ENCODE data around the gene SLC35E3.
"Not testable (repeated sequence)": the region's sequence is repeated elsewhere in the genome, so short reads cannot be mapped to it uniquely, and the experiment has no call there.

GRCh38 chr12:68811573-68811972, 65.6 kb downstream of the SLC35E3 start:
- TF ChIP-seq TARDBP (IDR thresholded peaks at IDR 0.05); FOXM1 (IDR thresholded peaks at IDR 0.05; ENCODE audit: borderline replicate concordance); L3MBTL2 (conservative IDR thresholded peaks at IDR 0.05); FOXA1 (IDR thresholded peaks at IDR 0.05); BHLHE40 (IDR thresholded peaks at IDR 0.05; ENCODE audit: borderline replicate concordance); SP1 (IDR thresholded peaks at IDR 0.05); ELF4 (IDR thresholded peaks at IDR 0.05); HDGF (IDR thresholded peaks at IDR 0.05; ENCODE audit: borderline replicate concordance); NFRKB (IDR thresholded peaks at IDR 0.05): not testable (repeated sequence)

All from HEK293T (cell line).